ENCODE data around the gene MT1E. TPM values are rescaled to one million over a fixed set of nuclear protein-coding genes. Genes with fewer than 3 reads are reported as not detected.

Gene MT1E
- total and polyA plus RNA-seq, 2 donors (not counting 1 experiment from before 2014, with no cell fraction given): 390 to 465 TPM

DNA sequence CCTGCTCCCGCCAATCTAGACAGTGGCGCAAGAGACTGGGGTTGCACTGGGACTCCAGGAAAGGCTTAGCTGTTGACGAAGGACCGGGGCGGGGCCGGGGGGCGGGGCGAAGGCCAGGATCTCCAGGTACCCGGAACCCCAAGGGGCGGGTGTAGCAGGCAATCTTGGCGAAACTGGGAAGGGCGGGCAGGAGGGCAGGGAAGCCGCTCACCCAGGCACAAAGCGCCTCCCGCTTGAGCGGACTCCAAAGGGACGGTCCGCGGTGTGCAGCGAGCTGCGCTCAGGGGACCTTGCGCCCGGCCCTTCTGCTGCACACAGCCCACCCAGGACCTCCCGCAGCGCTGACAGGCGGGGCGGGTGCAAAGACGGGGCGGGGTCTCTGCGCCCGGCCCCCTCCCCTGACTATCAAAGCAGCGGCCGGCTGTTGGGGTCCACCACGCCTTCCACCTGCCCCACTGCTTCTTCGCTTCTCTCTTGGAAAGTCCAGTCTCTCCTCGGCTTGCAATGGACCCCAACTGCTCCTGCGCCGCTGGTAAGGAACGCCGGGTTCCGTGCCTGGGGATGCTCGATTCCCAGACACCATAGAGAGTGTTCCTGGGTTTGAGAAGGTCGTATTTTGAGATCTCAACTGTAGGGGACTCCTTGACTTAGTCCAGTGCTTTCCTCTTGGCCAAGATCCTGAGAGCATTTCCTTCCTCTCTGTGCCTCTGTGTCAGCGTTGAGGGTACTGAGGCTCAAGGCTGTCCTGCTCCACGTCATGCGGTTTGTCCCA, 32.2 kb downstream of the MT1E start, which contains the start of gene MT1F:
Gene MT1F, plus strand, starts transcription at position 405 of the 772 bp plus-strand sequence. Its CDS starts 100 bp downstream, at position 505.
- Histone ChIP-seq H3K4me3 (replicated peaks in 1 of 4; ENCODE audit: control extremely low read depth in 1 of 4, insufficient read depth in 1 of 4, low read depth in 3 of 4, low read length in 4 of 4) (peak within 1 kb of the TSS; percentile 3 to 42 (median 18)), H3K27me3 (ENCODE audit: control insufficient read depth, insufficient read depth, low read length) (peaks cover 28% of the 10 kb centered on the region), H2AFZ (ENCODE audit: low read length) (peak within 1 kb of the TSS; percentile 37), H4K20me1 (ENCODE audit: control insufficient read depth, extremely low read depth, insufficient read depth, low read length) (no peaks in the 10 kb centered on the region), H3K4me2 (ENCODE audit: extremely low read depth, insufficient read depth, low read length) (peak within 1 kb of the TSS; percentile 75), H3K27ac (ENCODE audit: insufficient read depth, low read length) (no peak within 1 kb of the TSS), H3K4me1 (ENCODE audit: control insufficient read depth, extremely low read depth, insufficient read depth, low read length) (no peaks in the 10 kb centered on the region), H3K36me3 (ENCODE audit: control insufficient read depth, insufficient read depth, low read length) (no peaks in the 10 kb centered on the region), H3K9me3 (ENCODE audit: control insufficient read depth, insufficient read depth, low read depth, low read length) (no peaks in the 10 kb centered on the region), H3K79me2 (ENCODE audit: control insufficient read depth, insufficient read depth, low read length) (no peaks in the 10 kb centered on the region), H3K9ac (ENCODE audit: insufficient read depth, low read length) (no peak within 1 kb of the TSS)
- TF ChIP-seq EZH2 (IDR thresholded peaks at IDR 0.05; ENCODE audit: low read length, missing control alignments) (no peak), CTCF (conservative IDR thresholded peaks at IDR 0.05 in 1 of 2, IDR thresholded peaks at IDR 0.05 in 1 of 2; ENCODE audit: low read depth in 1 of 2, low read length in 2 of 2) (no peak)
- peak; percentile 7 to 14 for DNase-seq (ENCODE audit: low read depth in 2 of 2)

DNA sequence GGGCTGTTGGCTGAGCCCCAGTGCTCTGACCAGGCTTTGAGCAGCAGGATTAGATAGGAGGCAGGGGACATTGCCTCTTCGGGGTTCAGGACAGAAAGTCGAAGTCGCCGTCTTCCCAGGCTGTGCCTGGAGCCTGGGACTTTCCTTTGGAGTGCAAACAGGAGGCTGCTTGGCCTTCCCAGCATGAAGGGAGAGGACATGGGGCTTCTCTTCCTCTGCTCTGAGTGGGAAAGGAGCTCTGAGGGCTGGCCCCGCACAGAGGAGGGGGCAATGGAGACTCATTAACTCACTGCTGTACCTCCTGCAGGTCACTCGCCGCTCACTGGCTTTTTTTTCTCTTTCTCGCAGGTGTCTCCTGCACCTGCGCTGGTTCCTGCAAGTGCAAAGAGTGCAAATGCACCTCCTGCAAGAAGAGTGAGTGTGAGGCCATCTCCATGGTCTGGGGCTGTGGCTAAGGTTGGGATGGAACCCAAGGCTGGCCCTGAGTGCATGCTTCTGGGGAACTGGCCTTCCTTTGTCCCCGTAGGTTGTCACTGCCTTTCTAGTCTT, 32.8 kb downstream of the MT1E start:
- no peaks in the 10 kb centered on the region for H3K79me2 ChIP-seq (ENCODE audit: control insufficient read depth, insufficient read depth, low read length)
- H3K9ac ChIP-seq (ENCODE audit: insufficient read depth, low read length): no peak overlapping the region
- H3K4me3 ChIP-seq (replicated peaks in 1 of 4; ENCODE audit: control extremely low read depth in 1 of 4, insufficient read depth in 1 of 4, low read depth in 3 of 4, low read length in 4 of 4): peak overlapping the region in 1 of 4 experiments; percentile 25
- H3K27ac ChIP-seq (ENCODE audit: insufficient read depth, low read length): no peak overlapping the region
- H3K4me2 ChIP-seq (ENCODE audit: extremely low read depth, insufficient read depth, low read length): peak overlapping the region; percentile 75
- no peaks in the 10 kb centered on the region for H3K36me3 ChIP-seq (ENCODE audit: control insufficient read depth, insufficient read depth, low read length)
- no peaks in the 10 kb centered on the region for H3K4me1 ChIP-seq (ENCODE audit: control insufficient read depth, extremely low read depth, insufficient read depth, low read length)
- H4K20me1 ChIP-seq (ENCODE audit: control insufficient read depth, extremely low read depth, insufficient read depth, low read length): no peaks in the 10 kb centered on the region
- peaks cover 33% of the 10 kb centered on the region for H3K27me3 ChIP-seq (ENCODE audit: control insufficient read depth, insufficient read depth, low read length)
- H3K9me3 ChIP-seq (ENCODE audit: control insufficient read depth, insufficient read depth, low read depth, low read length): no peaks in the 10 kb centered on the region
- DNase-seq (ENCODE audit: low read depth in 2 of 2): no peak
- no peak for TF ChIP-seq EZH2 (IDR thresholded peaks at IDR 0.05; ENCODE audit: low read length, missing control alignments)
- TF ChIP-seq CTCF (conservative IDR thresholded peaks at IDR 0.05 in 1 of 2, IDR thresholded peaks at IDR 0.05 in 1 of 2; ENCODE audit: low read depth in 1 of 2, low read length in 2 of 2): no peak
- H2AFZ ChIP-seq (ENCODE audit: low read length): peak overlapping the region; percentile 37
